GM19372 (cell line): ENCODE data around the gene NPM1.
"Not testable (repeated sequence)": the region's sequence is repeated elsewhere in the genome, so short reads cannot be mapped to it uniquely, and the experiment has no call there.

Source experiments
- ATAC-seq: cut with Tn5 transposase; IDR thresholded peaks from one replicate; pipeline ENCODE4 v1.9.1; 2021; ENCODE audit warnings: mild to moderate bottlenecking, low read depth, moderate library complexity; ENCODE audit not compliant: unreplicated experiment

Gene NPM1

GRCh38 chr5:171387345-171387969 lies at the start of gene NPM1:
Gene NPM1 (plus strand): TSS chr5:171387849. CDS start chr5:171387949, 100 bp downstream.
- peak; percentile 83 for ATAC-seq

- ATAC-seq, result no peak
Measured at GRCh38 chr5:171340042-171340441, 47.6 kb upstream of the NPM1 start.

GRCh38 chr5:171340491-171340890 lies 47.2 kb upstream of the NPM1 start:
- ATAC-seq, result no peak

GRCh38 chr5:171342362-171343111 lies 45.1 kb upstream of the NPM1 start:
- ATAC-seq, result peak; percentile 77

- no peak for ATAC-seq
Measured at GRCh38 chr5:171344936-171345608, 42.6 kb upstream of the NPM1 start.

- no peak for ATAC-seq
Measured at GRCh38 chr5:171351536-171352073, 36.0 kb upstream of the NPM1 start.

GRCh38 chr5:171355302-171355724 lies 32.3 kb upstream of the NPM1 start:
- ATAC-seq, result peak; percentile 96

GRCh38 chr5:171357843-171358242 lies 29.8 kb upstream of the NPM1 start:
- ATAC-seq, result no peak

- not testable (repeated sequence) for ATAC-seq
Measured at GRCh38 chr5:171361151-171361550, 26.5 kb upstream of the NPM1 start.

- ATAC-seq, result not testable (repeated sequence)
Measured at GRCh38 chr5:171363249-171363648, 24.4 kb upstream of the NPM1 start.

GRCh38 chr5:171363846-171364245 lies 23.8 kb upstream of the NPM1 start:
- peak; percentile 78 for ATAC-seq

- no peak for ATAC-seq
Measured at GRCh38 chr5:171365351-171365750, 22.3 kb upstream of the NPM1 start.

GRCh38 chr5:171366645-171367044 lies 21.0 kb upstream of the NPM1 start:
- no peak for ATAC-seq

- ATAC-seq, result no peak
Measured at GRCh38 chr5:171367424-171368370, 20.0 kb upstream of the NPM1 start.

GRCh38 chr5:171369056-171369455 lies 18.6 kb upstream of the NPM1 start:
- ATAC-seq, result no peak

GRCh38 chr5:171369898-171370297 lies 17.8 kb upstream of the NPM1 start:
- ATAC-seq, result no peak

- ATAC-seq, result not testable (repeated sequence)
Measured at GRCh38 chr5:171370881-171371280, 16.8 kb upstream of the NPM1 start.

- ATAC-seq, result no peak
Measured at GRCh38 chr5:171371326-171371725, 16.3 kb upstream of the NPM1 start.

- no peak for ATAC-seq
Measured at GRCh38 chr5:171379961-171380360, 7.7 kb upstream of the NPM1 start.

GRCh38 chr5:171384416-171384815 lies 3.2 kb upstream of the NPM1 start:
- ATAC-seq, result not testable (repeated sequence)
